Stomach (tissue), 9 donors: Measurements from ENCODE around the gene BBS12. TPM values are rescaled to one million over a fixed set of nuclear protein-coding genes. Genes with fewer than 3 reads are reported as not detected.

Source experiments
- DNase-seq, 2 donors: peaks; one replicate each; pipeline versions ENCODE4 v3.0.0 to v3.0.0-alpha.2; 2013 to 2019
- H3K27ac ChIP-seq, 5 donors: fragments of 200-600 bp in 4 of 5; sonication (generic) in 4 of 5; one replicate each; pipeline ENCODE4 v1.5.1; 2013 to 2019; ENCODE audit warnings: mild to moderate bottlenecking in 1 of 5, moderate library complexity in 1 of 5
- H3K27me3 ChIP-seq, 3 donors: fragments of 200-600 bp; sonication (generic); one replicate each; pipeline ENCODE4 v1.5.1; 2017 to 2019; ENCODE audit warnings: mixed run types in 1 of 3
- H3K36me3 ChIP-seq, 4 donors: fragments of 200-600 bp; sonication (generic); 1 replicate in 3 of 4; 2 replicates in 1 of 4; pipeline ENCODE4 v1.5.1; 2016 to 2019
- H3K4me1 ChIP-seq, 4 donors: fragments of 200-600 bp; sonication (generic); one replicate each; pipeline ENCODE4 v1.5.1; 2016 to 2019
- H3K4me3 ChIP-seq, 4 donors: fragments of 200-600 bp; sonication (generic) in 3 of 4; one replicate each; pipeline ENCODE4 v1.5.1; 2016 to 2019; ENCODE audit warnings: mild to moderate bottlenecking in 1 of 4
- H3K9me3 ChIP-seq, 4 donors: fragments of 200-600 bp; sonication (generic); one replicate each; pipeline ENCODE4 v1.5.1; 2016 to 2019
- CTCF ChIP-seq, 7 experiments: fragments of 450-650 bp in 4 of 7; fragments of 200-600 bp in 3 of 7; sonication (generic) in 3 of 7; IDR thresholded peaks; one replicate each; pipeline ENCODE4 v1.5.1; 2016 to 2019; ENCODE audit warnings: antibody characterized with exemption in 7 of 7, control low read depth in 2 of 7, mild to moderate bottlenecking in 1 of 7
- EP300 ChIP-seq: sonication (generic); formaldehyde crosslinking; IDR thresholded peaks from one replicate; pipeline ENCODE4 v1.6.1; 2017; ENCODE audit warnings: antibody characterized with exemption
- POLR2A ChIP-seq, 4 donors: fragments of 450-650 bp; IDR thresholded peaks; one replicate each; pipeline ENCODE4 v1.6.1; 2016; ENCODE audit warnings: antibody characterized with exemption in 4 of 4, control low read depth in 2 of 4, mild to moderate bottlenecking in 1 of 4, moderate library complexity in 1 of 4
- POLR2AphosphoS5 ChIP-seq, 3 donors: sonication (generic); formaldehyde crosslinking; IDR thresholded peaks; one replicate each; pipeline ENCODE4 v1.6.1; 2016; ENCODE audit warnings: antibody characterized with exemption in 3 of 3
- WGBS, 5 donors: extraction: QIAGEN DNeasy Blood & Tissue Kit in 3 of 5; methylation state at CpG; one replicate each; pipeline versions ENCODE4 v1.1.5 to v1.1.7; 2013 to 2018; 5-methylcytosine and 5-hydroxymethylcytosine counted together
- intact Hi-C: fragments of 100-400 bp; cut with DNase I; formaldehyde crosslinking; loops from one replicate; pipeline ENCODE4 v1.15.1; 2023; ENCODE audit warnings: low total_unique reads
- polyA plus RNA-seq, 3 donors: library from polyadenylated mRNA; stranded (reverse); fragments of 200-250 nt; gene quantifications; one replicate each; pipeline ENCODE4 v1.2.3, GENCODE V29; 2013
- total RNA-seq, 5 donors: library from RNA; depleted of rRNA; stranded (reverse); fragments of >200 nt; gene quantifications; one replicate each; pipeline versions ENCODE4 v1.1.0 to v1.2.3, GENCODE V29; 2014 to 2016
- donor health status: healthy with polysubstance abuse.
- donor health status: Bipolar disorder and iron deficiency.
- donor health status: healthy.

BBS12 gene
- total and polyA plus RNA-seq, 8 donors, result 0.87 to 4.5 (median 1.3) TPM

DNA sequence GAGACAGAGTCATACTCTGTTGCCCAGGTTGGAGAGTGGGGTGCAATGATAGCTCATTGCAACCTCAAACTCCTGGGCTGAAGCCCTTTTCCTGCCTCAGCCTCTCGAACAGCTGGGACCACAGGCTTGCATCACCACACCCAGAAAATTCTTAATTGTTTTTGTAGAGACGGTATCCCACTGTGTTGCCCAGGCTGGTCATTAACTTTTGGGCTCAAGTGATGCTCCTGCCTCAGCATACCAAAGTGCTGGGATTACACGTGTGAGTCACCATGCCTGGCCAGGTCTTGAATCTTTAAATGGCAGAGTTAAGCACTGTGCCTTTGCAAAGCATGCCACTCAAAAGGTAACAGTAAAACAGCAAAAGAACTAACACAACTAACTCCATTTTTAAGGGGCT is 28.6 kb upstream of the BBS12 start:
- no peak for DNase-seq
- Histone ChIP-seq H3K36me3 (no peaks in the 10 kb centered on the region), H3K27ac (no peak overlapping the region), H3K9me3 (no peaks in the 10 kb centered on the region), H3K4me1 (peaks cover 0 to 5% (median 0%) of the 10 kb centered on the region in 4 donors), H3K27me3 (no peaks in the 10 kb centered on the region), H3K4me3 (no peak overlapping the region)
- intact Hi-C loops, result no loop called here
- TF ChIP-seq POLR2A (IDR thresholded peaks at IDR 0.05), result no peak
- TF ChIP-seq POLR2AphosphoS5 (IDR thresholded peaks at IDR 0.05), result no peak
- no peak for TF ChIP-seq CTCF (IDR thresholded peaks at IDR 0.05)
- no peak for TF ChIP-seq EP300
- WGBS, 5 donors, result 69 to 76% (median 74%) methylated on average over 3 of the region's 3 CpGs

GRCh38 chr4:122705009-122705408 is 27.5 kb upstream of the BBS12 start:
- TF ChIP-seq POLR2AphosphoS5 (IDR thresholded peaks at IDR 0.05), result no peak
- TF ChIP-seq CTCF (IDR thresholded peaks at IDR 0.05), result no peak
- TF ChIP-seq EP300, result no peak
- no peak for TF ChIP-seq POLR2A (IDR thresholded peaks at IDR 0.05)
- no peak for DNase-seq
- Histone ChIP-seq H3K27ac (no peak overlapping the region), H3K36me3 (no peaks in the 10 kb centered on the region), H3K9me3 (no peaks in the 10 kb centered on the region), H3K4me1 (peaks cover 0 to 5% (median 0%) of the 10 kb centered on the region in 4 donors), H3K4me3 (no peak overlapping the region), H3K27me3 (no peaks in the 10 kb centered on the region)
- intact Hi-C loops, result no loop called here
- WGBS, 5 donors, result 75 to 88% (median 84%) methylated on average over 4 of the region's 4 CpGs

DNA sequence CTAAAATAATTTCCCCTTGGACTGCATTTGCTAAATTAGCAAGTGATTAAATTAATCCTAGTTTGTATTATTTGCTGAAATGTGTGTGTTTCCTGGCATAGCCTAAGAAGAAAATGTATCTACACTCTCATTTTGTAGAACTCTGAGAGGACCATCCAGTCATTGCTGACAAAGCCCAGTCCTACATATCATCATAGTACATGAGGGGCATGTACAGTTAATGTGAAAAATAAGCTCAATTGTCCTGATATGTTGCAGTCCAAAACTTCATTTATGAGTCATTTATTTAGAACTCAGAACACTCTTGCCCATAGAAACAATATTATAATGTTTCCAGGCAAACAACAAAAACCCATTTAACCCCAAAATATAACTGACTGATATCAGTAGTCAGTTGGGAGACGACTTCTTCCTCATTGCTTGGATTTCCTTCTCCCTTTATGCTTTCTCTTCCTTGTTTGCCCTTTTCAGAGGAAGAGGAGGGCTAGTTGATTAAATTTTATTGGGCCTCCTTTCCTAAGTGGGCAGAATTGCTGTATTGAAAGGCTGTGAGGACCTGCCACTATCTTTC is 26.9 kb upstream of the BBS12 start:
- Histone ChIP-seq H3K4me3 (no peak overlapping the region), H3K4me1 (peaks cover 0 to 5% (median 0%) of the 10 kb centered on the region in 4 donors), H3K27ac (no peak overlapping the region), H3K36me3 (no peaks in the 10 kb centered on the region), H3K27me3 (no peaks in the 10 kb centered on the region), H3K9me3 (no peaks in the 10 kb centered on the region)
- TF ChIP-seq POLR2AphosphoS5 (IDR thresholded peaks at IDR 0.05) (no peak), EP300 (no peak), CTCF (IDR thresholded peaks at IDR 0.05) (no peak), POLR2A (IDR thresholded peaks at IDR 0.05) (no peak)
- WGBS, 5 donors, result 25 to 44% (median 33%) methylated on average over 1 of the region's 1 CpG
- intact Hi-C loops, result no loop called here
- DNase-seq, result no peak

- WGBS, 5 donors, result 84 to 95% (median 93%) methylated on average over 3 of the region's 3 CpGs
Measured at GRCh38 chr4:122706511-122706910, 26.0 kb upstream of the BBS12 start.

More at GRCh38 chr4:122706511-122706910, 26.0 kb upstream of the BBS12 start:
- Histone ChIP-seq H3K4me3 (no peak overlapping the region), H3K27me3 (no peaks in the 10 kb centered on the region), H3K27ac (no peak overlapping the region), H3K4me1 (peaks cover 0 to 5% (median 0%) of the 10 kb centered on the region in 4 donors), H3K9me3 (no peaks in the 10 kb centered on the region), H3K36me3 (no peaks in the 10 kb centered on the region)
- no peak for DNase-seq
- no peak for TF ChIP-seq EP300
- TF ChIP-seq CTCF (IDR thresholded peaks at IDR 0.05), result no peak
- no peak for TF ChIP-seq POLR2AphosphoS5 (IDR thresholded peaks at IDR 0.05)
- no peak for TF ChIP-seq POLR2A (IDR thresholded peaks at IDR 0.05)
- intact Hi-C loops, result no loop called here
